GM23338 (cell line): ENCODE results near the gene GFER. TPM values are rescaled to one million over a fixed set of nuclear protein-coding genes. Genes with fewer than 3 reads are reported as not detected.
A peak's percentile ranks its signal among the peaks of the same experiment; 100 is the strongest.

Experiments used
- ATAC-seq: fragments of 200-7000 bp; cut with Tn5 transposase; 3 replicates; pipeline ENCODE4 v1.9.1; 2020
- DNase-seq: peaks from one replicate; pipeline ENCODE4 v3.0.0-alpha.2; 2015; ENCODE audit warnings: low spot score
- H2AFZ ChIP-seq: fragments of 200-600 bp; sonication (generic); 2 replicates; pipeline ENCODE4 v1.8.0; 2016; ENCODE audit warnings: antibody characterized with exemption, mild to moderate bottlenecking, moderate library complexity
- H3F3A ChIP-seq: fragments of 200-600 bp; sonication (generic); replicated peaks from 2 replicates; pipeline ENCODE4 v1.8.0; 2017; ENCODE audit warnings: antibody characterized with exemption, mixed run types, low read depth
- H3K27ac ChIP-seq: fragments of 200-600 bp; sonication (generic); 2 replicates; pipeline ENCODE4 v1.6.1; 2016; ENCODE audit warnings: low read depth
- H3K27me3 ChIP-seq: fragments of 200-600 bp; sonication (generic); 2 replicates; pipeline ENCODE4 v1.8.0; 2016; ENCODE audit warnings: mild to moderate bottlenecking, mixed run types, moderate library complexity; ENCODE audit not compliant: insufficient read depth
- H3K36me3 ChIP-seq: fragments of 200-600 bp; sonication (generic); 2 replicates; pipeline ENCODE4 v1.8.0; 2016; ENCODE audit warnings: mild to moderate bottlenecking; ENCODE audit not compliant: insufficient read depth
- H3K4me1 ChIP-seq: fragments of 200-600 bp; sonication (generic); 2 replicates; pipeline ENCODE4 v1.8.0; 2016; ENCODE audit warnings: mild to moderate bottlenecking, moderate library complexity; ENCODE audit not compliant: insufficient read depth
- H3K4me2 ChIP-seq: fragments of 200-600 bp; sonication (generic); 2 replicates; pipeline ENCODE4 v1.7.1; 2017; ENCODE audit warnings: mixed run types
- H3K4me3 ChIP-seq: fragments of 200-600 bp; sonication (generic); 2 replicates; pipeline ENCODE4 v1.6.1; 2016; ENCODE audit warnings: mixed run types
- H3K79me2 ChIP-seq: fragments of 200-600 bp; sonication (generic); replicated peaks from 2 replicates; pipeline ENCODE4 v1.8.0; 2017; ENCODE audit warnings: mild to moderate bottlenecking; ENCODE audit not compliant: insufficient read depth
- H3K9me2 ChIP-seq: fragments of 200-600 bp; sonication (generic); 2 replicates; pipeline ENCODE4 v1.8.0; 2017; ENCODE audit not compliant: insufficient read depth
- H4K20me1 ChIP-seq: fragments of 200-600 bp; sonication (generic); replicated peaks from 2 replicates; pipeline ENCODE4 v1.8.0; 2017; ENCODE audit warnings: mild to moderate bottlenecking; ENCODE audit not compliant: insufficient read depth
- H3K27ac Mint-ChIP-seq: 2 replicates; pipeline ENCODE4 v1.8.0; 2020; ENCODE audit warnings: inconsistent platforms, mild to moderate bottlenecking, moderate library complexity, mixed read lengths
- H3K27me3 Mint-ChIP-seq: 3 replicates; pipeline ENCODE4 v1.8.0; 2022; ENCODE audit warnings: low read depth, mild to moderate bottlenecking, moderate library complexity, mixed read lengths, inconsistent platforms; ENCODE audit not compliant: insufficient read depth, poor library complexity
- H3K36me3 Mint-ChIP-seq: 3 replicates; pipeline ENCODE4 v1.8.0; 2021; ENCODE audit warnings: low read depth, mild to moderate bottlenecking, inconsistent platforms, moderate library complexity, mixed read lengths
- H3K4me1 Mint-ChIP-seq: 3 replicates; pipeline ENCODE4 v1.8.0; 2020; ENCODE audit warnings: mild to moderate bottlenecking, inconsistent platforms, mixed read lengths
- H3K4me3 Mint-ChIP-seq: 3 replicates; pipeline ENCODE4 v1.8.0; 2021; ENCODE audit warnings: moderate library complexity, mild to moderate bottlenecking, inconsistent platforms, mixed read lengths
- H3K9me3 Mint-ChIP-seq: 3 replicates; pipeline ENCODE4 v1.8.0; 2020; ENCODE audit warnings: moderate library complexity, mild to moderate bottlenecking, inconsistent platforms, mixed read lengths
- CREB1 ChIP-seq: fragments of 250-450 bp; sonication (Bioruptor Pico); IDR thresholded peaks from 2 replicates; pipeline ENCODE4 v1.5.0; 2020; ENCODE audit warnings: low read depth, mild to moderate bottlenecking, moderate library complexity
- CTCF ChIP-seq, 2 experiments: fragments of 200-600 bp in 1 of 2; sonication (generic) in 1 of 2; conservative IDR thresholded peaks; 2 replicates each; pipeline versions ENCODE4 v1.5.1 to v1.6.1; 2016 to 2017; ENCODE audit warnings: antibody characterized with exemption in 2 of 2, low read depth in 2 of 2, mild to moderate bottlenecking in 2 of 2, moderate library complexity in 1 of 2
- ETS1 ChIP-seq: IDR thresholded peaks from 2 replicates; pipeline ENCODE4 v1.6.1; 2016; ENCODE audit warnings: antibody characterized with exemption
- EZH2phosphoT487 ChIP-seq: fragments of 200-600 bp; sonication (generic); IDR thresholded peaks from one replicate; pipeline ENCODE4 v1.8.1; 2018; ENCODE audit warnings: antibody characterized with exemption; ENCODE audit not compliant: unreplicated experiment
- JUNB ChIP-seq: IDR thresholded peaks from one replicate; pipeline ENCODE4 v1.6.1; 2016; ENCODE audit warnings: antibody characterized with exemption; ENCODE audit not compliant: unreplicated experiment
- POLR2AphosphoS5 ChIP-seq: IDR thresholded peaks from 2 replicates; pipeline ENCODE4 v1.6.1; 2016; ENCODE audit warnings: antibody characterized with exemption, low read depth
- REST ChIP-seq: IDR thresholded peaks from one replicate; pipeline ENCODE4 v1.6.1; 2018; ENCODE audit warnings: antibody characterized with exemption; ENCODE audit not compliant: unreplicated experiment
- ZNF462 ChIP-seq: fragments of 250-450 bp; sonication (Bioruptor Pico); IDR thresholded peaks from 2 replicates; pipeline ENCODE4 v1.5.0; 2020; ENCODE audit warnings: mild to moderate bottlenecking, moderate library complexity
- polyA plus RNA-seq: library from polyadenylated mRNA; unstranded; fragments of >200 nt; fragmentation: Nextera tagmentation; extraction: Ambion mirVana; gene quantifications from 2 replicates; pipeline ENCODE4 v1.2.1, GENCODE V29; 2016
- total RNA-seq: library from RNA; depleted of rRNA; stranded (reverse); fragments of >200 nt; shearing (Covaris generic); gene quantifications from 2 replicates; pipeline ENCODE4 v1.2.3, GENCODE V29; 2014

The GFER gene
- total and polyA plus RNA-seq, 2 experiments from 2014 or later = 40.1 to 64.5 TPM

- Histone ChIP-seq H3K4me3 (peak within 1 kb of the TSS; percentile 96), H2AFZ (peak within 1 kb of the TSS; percentile 80), H3K4me2 (peak within 1 kb of the TSS; percentile 81), H3K4me1 (peaks cover 14% of the 10 kb centered on the region; the same call in 1 of the 2 replicates), H3K27ac (peak within 1 kb of the TSS; percentile 82; the same call in 1 of the 2 replicates), H3F3A (no peaks in the 10 kb centered on the region), H3K36me3 (no peaks in the 10 kb centered on the region), H3K9me2 (no peaks in the 10 kb centered on the region), H4K20me1 (no peaks in the 10 kb centered on the region; the same call in none of the 2 replicates), H3K79me2 (peaks cover 21% of the 10 kb centered on the region), H3K27me3 (no peaks in the 10 kb centered on the region)
- ATAC-seq = peak; percentile 94
- Mint-ChIP-seq H3K27ac (peak within 1 kb of the TSS; percentile 97), H3K36me3 (peaks cover 16% of the 10 kb centered on the region), H3K4me3 (peak within 1 kb of the TSS; percentile 99), H3K27me3 (peaks cover 23% of the 10 kb centered on the region), H3K4me1 (peaks cover 12% of the 10 kb centered on the region), H3K9me3 (peaks cover 3% of the 10 kb centered on the region; the same call in 1 of the 3 replicates)
- DNase-seq = peak; percentile 96
- no peak for TF ChIP-seq ZNF462 (CRISPR knock-in tag)
- TF ChIP-seq POLR2AphosphoS5 = peak; percentile 93
- peak; percentile 100 for TF ChIP-seq CREB1 (CRISPR knock-in tag)
- TF ChIP-seq CTCF (conservative IDR thresholded peaks at IDR 0.05; ENCODE audit: low read depth in 2 of 2) = no peak
- no peak for TF ChIP-seq JUNB
- TF ChIP-seq ETS1 = peak; percentile 99
- no peak for TF ChIP-seq EZH2phosphoT487
- no peak for TF ChIP-seq REST
Observed at GRCh38 chr16:1971796-1972489, 12.1 kb upstream of the GFER start, which contains the start of gene TBL3. TBL3 (plus strand) TSS chr16:1972053; CDS start chr16:1972165, 112 bp downstream.
